GM15510 (cell line): ENCODE measurements around the gene RHOG.
A peak's percentile ranks its signal among the peaks of the same experiment; 100 is the strongest.

Experiments used
- POLR2A ChIP-seq: IDR thresholded peaks from 3 replicates; pipeline ENCODE4 v1.6.1; 2011; ENCODE audit warnings: borderline replicate concordance; ENCODE audit not compliant: insufficient read length; ENCODE audit errors: extremely low read depth

RHOG gene

GRCh38 chr11:3840870-3841425 is at the start of gene RHOG:
RHOG (minus strand) TSS chr11:3840959; CDS start chr11:3828138, 12,821 bp downstream.
- TF ChIP-seq POLR2A: peak; percentile 70

GRCh38 chr11:3890014-3890413 is 49.3 kb upstream of the RHOG start:
- TF ChIP-seq POLR2A: no peak

GRCh38 chr11:3888876-3889275 is 48.1 kb upstream of the RHOG start:
- TF ChIP-seq POLR2A: no peak

GRCh38 chr11:3886985-3887384 is 46.2 kb upstream of the RHOG start:
- TF ChIP-seq POLR2A: no peak

- TF ChIP-seq POLR2A: no peak
Observed at GRCh38 chr11:3885855-3886254, 45.1 kb upstream of the RHOG start.

GRCh38 chr11:3882655-3883054 is 41.9 kb upstream of the RHOG start:
- no peak for TF ChIP-seq POLR2A

DNA sequence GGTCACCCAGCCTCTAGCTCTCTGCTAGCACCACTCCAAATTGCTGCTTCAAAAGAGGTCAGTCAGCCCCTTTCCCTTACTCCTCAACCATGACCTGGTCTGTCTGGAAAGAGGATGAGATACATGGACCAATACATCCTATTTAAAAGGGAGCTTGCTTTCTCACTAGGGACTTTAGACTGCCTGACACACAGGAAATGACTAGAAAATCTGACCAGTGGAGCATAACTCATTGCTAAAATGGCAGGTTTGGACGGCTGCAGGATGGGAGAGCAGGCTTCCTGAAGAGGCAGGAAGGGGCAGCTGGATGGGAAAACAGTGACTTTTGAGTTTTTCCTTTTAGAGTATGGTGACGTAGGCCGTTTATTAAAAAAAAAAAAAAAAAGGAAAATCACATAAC is 40.0 kb upstream of the RHOG start:
- no peak for TF ChIP-seq POLR2A

DNA sequence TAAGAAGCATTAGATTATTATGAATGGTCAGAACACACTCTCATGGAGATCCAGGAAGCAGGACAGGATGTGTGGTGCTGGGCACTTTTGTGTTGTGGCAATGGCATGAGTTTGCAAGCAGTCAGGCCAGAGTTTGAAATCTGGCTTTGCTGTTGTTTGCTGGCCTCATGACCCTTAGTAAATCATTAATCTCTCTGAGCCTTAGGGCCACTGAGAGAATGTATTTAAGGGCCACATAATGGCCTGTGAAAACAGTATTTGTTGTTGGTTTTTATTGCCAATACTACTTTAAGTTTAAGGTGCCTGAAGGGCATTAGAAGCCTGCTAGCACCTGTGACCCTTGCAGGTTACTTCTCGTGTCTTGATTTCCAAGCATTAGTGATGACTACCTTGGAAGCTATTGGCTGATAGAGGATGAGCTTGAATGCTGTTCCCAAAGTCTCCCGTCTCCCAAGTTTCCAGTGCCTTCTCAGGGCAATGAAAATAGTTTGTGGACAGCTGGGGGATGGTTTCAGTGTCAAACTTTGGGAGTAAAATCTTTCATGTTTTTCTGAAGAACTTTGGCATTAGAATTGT is 39.3 kb upstream of the RHOG start:
- no peak for TF ChIP-seq POLR2A

DNA sequence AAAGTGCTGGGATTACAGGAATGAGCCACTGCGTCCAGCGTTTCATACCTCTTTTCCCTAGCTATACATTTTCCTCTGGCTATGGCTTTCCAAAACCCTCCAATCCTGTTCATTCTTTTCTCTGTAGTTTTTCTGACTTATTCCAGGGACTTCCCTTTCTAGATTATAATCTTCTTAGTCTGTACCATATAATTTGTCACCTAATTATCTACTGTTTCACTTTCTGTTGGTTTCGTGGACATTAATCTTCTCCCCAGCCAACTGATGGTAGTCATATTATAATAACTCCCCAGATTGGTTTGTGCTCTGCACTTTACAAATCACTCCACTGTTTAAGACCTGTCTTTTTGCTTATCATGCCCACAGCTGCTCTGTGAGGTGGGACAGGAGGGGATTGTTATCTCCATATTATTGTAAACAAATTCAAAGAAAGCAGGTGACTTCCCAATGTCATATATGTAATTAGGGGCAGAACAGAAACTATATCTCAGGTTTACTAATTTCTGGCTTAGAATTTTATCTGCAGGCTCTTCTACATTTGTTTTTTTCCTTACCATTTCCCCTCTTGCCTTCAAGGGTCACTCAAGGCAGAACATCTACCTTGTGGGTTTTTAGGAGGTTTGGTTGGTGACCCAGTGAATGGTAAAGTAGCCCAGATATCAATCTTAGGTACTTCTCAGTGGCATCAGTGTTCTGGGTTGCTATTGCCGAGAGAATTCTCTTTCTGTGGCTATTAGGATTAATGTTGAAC is 38.6 kb upstream of the RHOG start:
- TF ChIP-seq POLR2A: no peak

DNA sequence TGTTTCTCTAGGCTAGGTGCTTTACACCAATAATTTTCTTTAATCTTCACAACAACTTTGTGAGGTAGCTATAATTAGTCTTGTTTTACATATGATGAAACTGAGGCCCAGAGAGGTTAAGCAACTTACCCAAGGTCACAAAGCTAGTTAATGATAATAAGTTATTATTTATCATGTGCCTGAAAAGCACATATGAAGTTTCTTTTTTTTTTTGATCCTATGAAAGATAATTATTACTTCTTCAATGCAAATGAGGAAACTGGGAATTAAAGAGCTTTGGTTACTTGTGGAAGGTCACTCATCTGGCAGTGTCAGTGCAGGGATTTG is 37.5 kb upstream of the RHOG start:
- no peak for TF ChIP-seq POLR2A

DNA sequence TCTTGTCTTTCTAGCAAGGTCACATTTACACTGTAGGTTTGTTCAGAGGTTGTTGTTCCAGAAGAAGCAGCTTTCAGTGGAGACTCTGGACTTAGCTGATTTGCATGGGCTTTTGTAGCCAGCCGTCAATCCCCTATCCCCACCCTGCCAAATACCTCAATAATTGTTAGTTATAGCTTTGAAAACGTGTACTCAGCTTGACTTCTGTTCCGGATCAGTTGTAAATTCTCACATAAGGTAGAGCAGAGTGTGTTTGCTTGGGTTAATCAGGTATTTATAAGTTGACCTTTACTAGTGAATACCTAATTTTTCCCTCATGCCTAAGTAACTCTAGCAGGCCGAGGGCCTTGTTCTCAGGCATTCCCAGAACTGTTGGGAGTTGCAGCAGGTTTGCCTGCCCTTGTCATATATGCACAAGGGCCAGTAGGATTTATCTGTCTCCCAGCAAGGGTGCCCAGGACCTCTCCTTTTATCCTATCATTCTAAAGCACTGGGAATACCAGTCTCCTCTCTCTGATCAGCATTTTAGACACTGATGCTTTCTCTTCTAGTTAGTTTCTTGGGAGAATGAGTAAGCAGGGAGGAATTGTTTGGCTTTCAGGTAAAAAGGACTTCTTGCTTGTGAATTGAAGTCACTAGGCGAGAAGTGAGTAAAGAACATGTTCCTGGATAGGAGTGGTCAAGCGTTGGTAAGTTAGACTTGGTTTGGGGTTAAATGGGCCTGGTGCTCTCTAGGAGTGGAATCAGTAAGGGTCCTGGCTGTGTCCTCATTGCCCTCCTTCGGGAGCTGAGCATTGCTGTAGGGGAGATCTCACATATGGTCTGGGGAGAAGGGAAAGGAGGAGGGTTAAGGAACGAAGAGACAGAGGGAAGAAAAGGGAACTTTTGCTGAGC is 36.9 kb upstream of the RHOG start:
- no peak for TF ChIP-seq POLR2A

DNA sequence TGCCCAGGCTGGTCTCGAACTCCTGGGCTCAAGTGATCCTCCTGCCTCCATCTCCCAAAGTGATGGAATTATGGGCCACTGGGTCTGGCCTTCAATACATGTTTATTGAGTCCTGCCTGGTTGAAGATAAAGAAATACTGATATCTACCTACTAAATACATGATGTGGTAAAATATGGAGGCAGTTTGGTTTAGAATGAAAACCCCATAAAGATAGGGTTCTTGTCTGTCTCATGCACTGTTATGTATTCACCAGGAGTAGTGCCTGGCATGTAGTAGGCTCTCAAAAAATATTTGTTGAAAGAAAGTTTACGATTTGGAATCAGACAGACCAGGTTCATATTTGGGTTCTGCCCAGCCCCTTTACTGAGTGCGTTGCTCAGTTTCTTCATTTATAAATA is 35.9 kb upstream of the RHOG start:
- TF ChIP-seq POLR2A: no peak

DNA sequence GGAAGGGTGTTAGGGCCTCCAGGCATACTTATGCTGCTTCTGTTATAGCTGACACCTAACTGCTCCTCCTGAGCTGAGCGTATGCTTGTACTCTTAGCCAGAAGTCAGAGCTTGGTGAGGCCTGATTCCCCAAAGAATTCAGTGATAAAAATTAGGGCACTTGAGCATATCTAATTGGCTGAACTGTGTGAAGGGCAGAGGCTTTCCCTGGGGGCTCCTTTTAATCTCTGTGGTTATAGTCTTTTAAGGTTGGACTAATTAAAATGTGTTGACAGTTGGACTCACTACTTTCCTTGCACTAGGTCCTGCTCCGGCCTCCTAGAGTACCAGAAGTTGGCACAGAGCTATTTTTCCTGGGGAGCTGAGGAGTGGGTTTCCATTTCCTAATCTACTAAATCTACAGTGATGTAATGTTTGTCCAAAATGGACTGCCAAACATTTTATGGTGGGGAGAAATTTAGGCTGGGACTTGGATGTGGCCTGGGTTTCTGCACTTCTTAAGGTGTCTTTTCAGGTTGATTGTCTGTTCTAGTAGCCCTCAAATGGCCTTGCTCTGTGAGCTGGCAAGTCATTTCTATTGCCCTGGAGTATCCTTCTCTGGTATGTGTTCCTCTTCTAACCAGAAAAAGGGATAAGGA is 33.1 kb upstream of the RHOG start:
- TF ChIP-seq POLR2A: no peak

DNA sequence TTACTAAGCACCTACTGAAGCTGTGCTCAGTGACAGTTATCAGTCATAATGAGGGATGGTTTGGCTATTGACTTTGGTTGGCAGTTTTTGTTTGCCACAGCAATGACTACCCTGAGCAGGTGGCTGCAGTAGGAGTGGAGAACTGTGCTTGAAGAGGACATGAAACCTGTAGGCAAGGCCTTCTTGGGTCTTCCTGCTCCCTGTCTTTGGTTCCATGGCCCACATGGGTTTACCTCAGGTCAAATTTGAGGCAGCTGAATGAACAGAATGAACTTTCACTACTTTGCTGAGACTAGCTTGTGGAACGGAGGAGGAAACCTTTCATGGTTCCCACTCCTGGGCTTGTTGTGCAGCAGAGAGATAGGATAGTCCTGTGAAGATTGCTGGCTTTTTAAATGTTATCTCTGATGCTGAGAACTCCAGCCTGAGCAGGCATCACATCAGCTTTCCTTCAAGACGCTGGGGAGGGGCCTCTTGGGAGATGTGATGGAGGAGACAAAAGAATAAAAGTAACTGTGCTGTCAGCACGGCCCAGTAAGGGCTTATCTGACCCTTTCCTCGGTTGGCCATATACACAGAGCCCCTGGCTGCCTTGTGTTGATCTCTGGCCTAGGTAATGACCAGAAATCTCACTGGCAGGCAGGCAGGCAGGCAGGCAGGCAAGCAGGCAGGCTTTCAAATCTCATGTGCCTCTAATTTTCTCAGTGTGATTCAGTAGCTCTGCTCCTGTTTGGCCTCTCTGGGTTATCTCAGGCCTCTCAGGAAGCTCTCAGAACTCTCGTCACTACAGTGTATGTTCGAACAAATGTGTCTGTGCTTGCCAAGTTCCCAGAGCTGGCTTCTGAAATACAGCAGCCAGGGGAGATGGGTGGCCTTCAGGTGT is 26.7 kb upstream of the RHOG start:
- TF ChIP-seq POLR2A: no peak

DNA sequence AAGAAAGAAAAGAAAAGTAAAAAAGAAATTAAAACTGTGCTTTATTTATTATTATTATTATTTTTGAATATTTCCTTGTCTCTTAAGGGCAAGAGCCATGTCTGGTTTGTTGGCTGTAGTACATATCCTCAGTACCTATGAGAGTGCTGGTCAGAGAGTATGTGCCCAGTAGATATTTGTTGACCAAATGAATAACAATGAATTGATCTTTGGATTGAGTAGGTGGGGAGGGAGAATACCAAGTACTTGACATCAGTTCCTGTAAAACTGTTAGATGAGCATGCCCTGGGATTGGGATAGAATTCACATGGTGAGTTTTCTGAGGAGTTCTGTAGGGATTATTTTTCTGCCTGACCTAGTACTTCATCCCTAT is 26.1 kb upstream of the RHOG start:
- TF ChIP-seq POLR2A: no peak

DNA sequence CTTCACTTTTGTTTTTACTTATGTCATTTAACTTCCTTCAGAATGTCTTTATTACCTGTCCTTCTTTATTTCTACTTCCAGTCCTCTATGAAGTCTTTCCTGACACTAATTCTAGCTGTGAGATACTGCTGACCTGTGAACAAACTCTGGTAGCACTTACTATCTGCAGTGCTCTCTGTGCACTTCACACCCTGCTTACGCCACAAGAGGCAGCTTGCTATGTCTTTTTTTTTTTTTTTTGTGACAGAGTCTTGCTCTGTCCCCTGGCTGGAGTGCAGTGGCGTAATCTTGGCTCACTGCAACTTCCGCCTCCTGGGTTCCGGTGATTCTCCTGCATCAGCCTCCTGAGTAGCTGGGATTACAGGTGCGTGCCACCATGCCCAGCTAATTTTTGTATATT is 25.4 kb upstream of the RHOG start:
- TF ChIP-seq POLR2A: no peak
